GM23248 (cell line): ENCODE measurements around the gene PIP4P1. TPM values are rescaled to one million over a fixed set of nuclear protein-coding genes. Genes with fewer than 3 reads are reported as not detected.

Source experiments
- DNase-seq: peaks from one replicate; pipeline ENCODE4 v3.0.0-alpha.2; 2015
- H2AFZ ChIP-seq: fragments of 200-600 bp; sonication (generic); 2 replicates; pipeline ENCODE4 v1.6.1; 2016; ENCODE audit warnings: antibody characterized with exemption
- H3F3A ChIP-seq: fragments of 200-600 bp; sonication (generic); 2 replicates; pipeline ENCODE4 v1.6.1; 2016; ENCODE audit warnings: mild to moderate bottlenecking, antibody characterized with exemption, mixed run types; ENCODE audit not compliant: insufficient read depth
- H3K27ac ChIP-seq: fragments of 200-600 bp; sonication (generic); 2 replicates; pipeline ENCODE4 v1.5.1; 2016; ENCODE audit warnings: mild to moderate bottlenecking
- H3K27me3 ChIP-seq: fragments of 200-600 bp; sonication (generic); replicated peaks from 2 replicates; pipeline ENCODE4 v1.6.1; 2016; ENCODE audit warnings: mild to moderate bottlenecking; ENCODE audit not compliant: insufficient read depth
- H3K36me3 ChIP-seq: fragments of 200-600 bp; sonication (generic); 2 replicates; pipeline ENCODE4 v1.6.1; 2016; ENCODE audit warnings: low read depth, mild to moderate bottlenecking
- H3K4me1 ChIP-seq: fragments of 200-600 bp; sonication (generic); 2 replicates; pipeline ENCODE4 v1.6.1; 2016; ENCODE audit warnings: mild to moderate bottlenecking; ENCODE audit not compliant: insufficient read depth
- H3K4me2 ChIP-seq: fragments of 200-600 bp; sonication (generic); one replicate; pipeline ENCODE4 v1.6.1; 2016; ENCODE audit warnings: mild to moderate bottlenecking; ENCODE audit not compliant: unreplicated experiment
- H3K4me3 ChIP-seq: fragments of 200-600 bp; sonication (generic); 2 replicates; pipeline ENCODE4 v1.5.1; 2016; ENCODE audit warnings: mild to moderate bottlenecking
- H3K79me2 ChIP-seq: fragments of 200-600 bp; sonication (generic); 2 replicates; pipeline ENCODE4 v1.6.1; 2016; ENCODE audit warnings: mild to moderate bottlenecking; ENCODE audit not compliant: insufficient read depth
- H3K9ac ChIP-seq: fragments of 200-600 bp; sonication (generic); 2 replicates; pipeline ENCODE4 v1.6.1; 2016; ENCODE audit warnings: mild to moderate bottlenecking
- H3K9me2 ChIP-seq: fragments of 200-600 bp; sonication (generic); 2 replicates; pipeline ENCODE4 v1.6.1; 2016; ENCODE audit warnings: mixed run types, mild to moderate bottlenecking, moderate library complexity; ENCODE audit not compliant: insufficient read depth
- H3K9me3 ChIP-seq: fragments of 200-600 bp; sonication (generic); one replicate; pipeline ENCODE4 v1.6.1; 2017; ENCODE audit warnings: low read depth
- H4K20me1 ChIP-seq: fragments of 200-600 bp; sonication (generic); 2 replicates; pipeline ENCODE4 v1.6.0; 2016; ENCODE audit not compliant: insufficient read depth
- EZH2 ChIP-seq: fragments of 200-600 bp; sonication (generic); IDR thresholded peaks from 2 replicates; pipeline ENCODE4 v1.6.1; 2018; ENCODE audit warnings: antibody characterized with exemption, mild to moderate bottlenecking; ENCODE audit not compliant: insufficient read depth, poor library complexity, severe bottlenecking
- EZH2phosphoT487 ChIP-seq: fragments of 200-600 bp; sonication (generic); IDR thresholded peaks from 2 replicates; pipeline ENCODE4 v1.6.1; 2018; ENCODE audit warnings: antibody characterized with exemption, moderate library complexity, mild to moderate bottlenecking, low read depth; ENCODE audit not compliant: insufficient read depth
- WGBS, 2 experiments: methylation state at CpG; one replicate each; pipeline ENCODE4 v1.1.6; 2015 to 2017; ENCODE audit warnings: low lambda C conversion rate in 2 of 2, low coverage in 1 of 2; ENCODE audit errors: missing lambda C conversion rate in 2 of 2; 5-methylcytosine and 5-hydroxymethylcytosine counted together
- in situ Hi-C: fragments of 300-500 bp; cut with MboI; formaldehyde crosslinking; loops from 2 replicates; pipeline ENCODE4 v1.15.0; 2020
- polyA plus RNA-seq: library from polyadenylated mRNA; unstranded; fragments of >200 nt; fragmentation: Nextera tagmentation; extraction: Ambion mirVana; gene quantifications from 2 replicates; pipeline ENCODE4 v1.2.1, GENCODE V29; 2016
- total RNA-seq: library from RNA; depleted of rRNA; stranded (reverse); fragments of >200 nt; shearing (Covaris generic); gene quantifications from 2 replicates; pipeline ENCODE4 v1.2.3, GENCODE V29; 2014

Gene PIP4P1
- total and polyA plus RNA-seq, 2 experiments from 2014 or later = 18.6 to 21.6 TPM

DNA sequence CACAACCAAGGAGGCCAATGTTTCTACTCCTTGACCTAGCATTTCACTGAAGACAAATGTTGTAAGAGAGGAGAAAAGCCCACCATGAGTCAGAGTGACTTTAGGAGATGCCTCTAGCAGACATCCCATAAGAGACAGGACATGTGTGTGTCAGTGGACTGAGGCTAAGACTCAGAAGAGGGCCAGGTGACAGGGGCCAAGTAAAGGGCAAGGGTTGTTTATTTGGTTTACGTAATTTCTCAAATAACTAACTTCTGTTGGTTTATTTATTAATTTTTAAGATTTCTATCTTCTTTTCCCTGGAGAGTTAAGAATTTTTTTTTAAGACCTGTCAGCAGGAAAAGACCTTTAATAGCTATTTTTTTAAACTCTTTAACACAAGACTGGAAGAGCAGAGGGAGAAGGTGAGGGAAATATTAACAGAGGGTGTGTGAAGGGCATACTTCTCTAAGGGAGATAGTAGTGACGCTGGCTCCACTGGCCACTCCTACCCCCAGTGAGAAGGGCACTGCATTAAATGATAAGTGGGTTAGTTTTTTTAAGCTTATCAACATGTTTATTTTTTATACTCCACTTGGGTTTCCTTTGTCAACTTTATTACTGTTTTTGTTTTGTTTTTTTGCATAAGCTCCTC is 11.4 kb upstream of the PIP4P1 start:
- WGBS, 2 experiments = 98 to 100% methylated on average over 2 of the region's 2 CpGs
- peaks cover 55% of the 10 kb centered on the region for H3K79me2 ChIP-seq

DNA sequence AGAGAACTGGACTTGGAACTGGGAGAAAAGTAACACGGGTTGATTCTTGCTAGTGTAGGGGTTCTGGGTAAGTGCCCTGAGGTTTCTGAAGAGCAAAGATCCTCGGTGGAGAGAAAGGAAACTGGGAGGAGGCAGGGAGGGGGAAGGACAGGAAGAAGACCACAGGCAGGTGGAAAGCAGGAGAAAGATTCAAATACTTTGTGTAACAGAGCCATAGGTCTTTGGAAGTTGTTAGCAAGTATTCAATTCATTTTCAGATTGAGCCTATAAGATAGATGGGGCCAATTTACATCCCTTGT is 9.3 kb upstream of the PIP4P1 start:
- H3K9ac ChIP-seq = peak overlapping the region; percentile 94
- peaks cover 10% of the 10 kb centered on the region; the same call in 1 of the 2 replicates for H3F3A ChIP-seq
- TF ChIP-seq EZH2 (no peak), EZH2phosphoT487 (no peak)
- H3K9me3 ChIP-seq = no peaks in the 10 kb centered on the region
- peak overlapping the region; percentile 98 for H2AFZ ChIP-seq
- 3% methylated on average over 2 of the region's 2 CpGs for WGBS, 2 experiments
- no peaks in the 10 kb centered on the region for H3K4me1 ChIP-seq
- peak overlapping the region; percentile 93 for H3K4me3 ChIP-seq
- no peaks in the 10 kb centered on the region for H3K9me2 ChIP-seq
- in situ Hi-C loops = no loop called here
- H4K20me1 ChIP-seq = no peaks in the 10 kb centered on the region
- H3K27me3 ChIP-seq = no peaks in the 10 kb centered on the region
- H3K4me2 ChIP-seq = peak overlapping the region; percentile 95
- no peak for DNase-seq
- peak overlapping the region; percentile 85 for H3K27ac ChIP-seq
- H3K79me2 ChIP-seq = peaks cover 55% of the 10 kb centered on the region
- H3K36me3 ChIP-seq = peaks cover 24% of the 10 kb centered on the region

More for the DNA sequence above, 11.4 kb upstream of the PIP4P1 start:
- Histone ChIP-seq H3K27me3 (no peaks in the 10 kb centered on the region), H3K9me3 (no peaks in the 10 kb centered on the region), H3K9ac (no peak overlapping the region), H3K27ac (no peak overlapping the region), H3F3A (peaks cover 15% of the 10 kb centered on the region; the same call in 1 of the 2 replicates), H3K4me3 (no peak overlapping the region), H2AFZ (no peak overlapping the region), H4K20me1 (no peaks in the 10 kb centered on the region), H3K36me3 (peaks cover 24% of the 10 kb centered on the region), H3K4me2 (no peak overlapping the region), H3K9me2 (no peaks in the 10 kb centered on the region), H3K4me1 (no peaks in the 10 kb centered on the region; the same call in 1 of the 2 replicates)
- no peak for DNase-seq
- in situ Hi-C loops = no loop called here
- no peak for TF ChIP-seq EZH2
- TF ChIP-seq EZH2phosphoT487 = no peak

DNA sequence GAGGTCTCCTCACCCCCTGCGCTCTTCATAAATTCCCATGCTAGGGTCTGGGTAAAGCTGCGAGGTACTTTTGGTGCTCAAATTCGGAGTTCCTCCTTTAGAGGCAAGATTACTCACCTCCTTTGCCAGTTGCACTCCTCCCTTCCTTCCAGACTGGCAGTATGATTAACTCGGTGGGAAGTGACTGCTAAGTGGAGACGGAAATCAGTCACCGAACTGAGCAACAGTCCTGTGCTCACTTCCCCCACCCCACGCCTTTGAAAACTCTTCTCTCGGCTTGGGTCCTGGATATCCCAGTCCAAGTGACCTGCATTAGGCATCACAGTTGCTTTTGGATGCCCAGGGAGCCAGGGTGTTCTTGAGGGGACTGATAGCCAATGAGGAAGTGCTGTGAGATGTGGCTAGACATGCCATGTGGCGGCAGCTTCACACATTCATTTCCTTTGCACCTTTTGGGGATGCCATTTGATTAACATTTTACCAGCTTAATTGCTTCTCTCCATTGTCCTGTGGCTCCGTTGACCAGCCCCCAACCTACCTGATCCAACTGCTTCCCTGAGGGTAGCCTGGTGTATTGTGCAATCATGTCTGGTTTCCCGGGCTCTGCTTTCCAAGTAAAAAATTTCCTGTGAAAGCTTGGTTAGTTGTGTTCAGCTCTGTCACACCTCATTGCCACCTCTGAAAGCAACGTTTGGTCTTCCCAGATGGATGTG is 8.8 kb upstream of the PIP4P1 start:
- peak; percentile 91 for DNase-seq
- H3K4me2 ChIP-seq = peak overlapping the region; percentile 95
- H3K9me3 ChIP-seq = no peaks in the 10 kb centered on the region
- H3K9me2 ChIP-seq = no peaks in the 10 kb centered on the region
- H3K27ac ChIP-seq = peak overlapping the region; percentile 85
- peak overlapping the region; percentile 98 for H2AFZ ChIP-seq
- H3K27me3 ChIP-seq = no peaks in the 10 kb centered on the region
- no peaks in the 10 kb centered on the region for H3K4me1 ChIP-seq
- TF ChIP-seq EZH2 (no peak), EZH2phosphoT487 (no peak)
- 1 to 4% methylated on average over 12 of the region's 12 CpGs for WGBS, 2 experiments
- H3K79me2 ChIP-seq = peaks cover 54% of the 10 kb centered on the region
- H4K20me1 ChIP-seq = no peaks in the 10 kb centered on the region
- peaks cover 10% of the 10 kb centered on the region; the same call in 1 of the 2 replicates for H3F3A ChIP-seq
- in situ Hi-C loops = no loop called here
- peaks cover 19% of the 10 kb centered on the region for H3K36me3 ChIP-seq
- peak overlapping the region; percentile 94 for H3K9ac ChIP-seq
- H3K4me3 ChIP-seq = peak overlapping the region; percentile 93

DNA sequence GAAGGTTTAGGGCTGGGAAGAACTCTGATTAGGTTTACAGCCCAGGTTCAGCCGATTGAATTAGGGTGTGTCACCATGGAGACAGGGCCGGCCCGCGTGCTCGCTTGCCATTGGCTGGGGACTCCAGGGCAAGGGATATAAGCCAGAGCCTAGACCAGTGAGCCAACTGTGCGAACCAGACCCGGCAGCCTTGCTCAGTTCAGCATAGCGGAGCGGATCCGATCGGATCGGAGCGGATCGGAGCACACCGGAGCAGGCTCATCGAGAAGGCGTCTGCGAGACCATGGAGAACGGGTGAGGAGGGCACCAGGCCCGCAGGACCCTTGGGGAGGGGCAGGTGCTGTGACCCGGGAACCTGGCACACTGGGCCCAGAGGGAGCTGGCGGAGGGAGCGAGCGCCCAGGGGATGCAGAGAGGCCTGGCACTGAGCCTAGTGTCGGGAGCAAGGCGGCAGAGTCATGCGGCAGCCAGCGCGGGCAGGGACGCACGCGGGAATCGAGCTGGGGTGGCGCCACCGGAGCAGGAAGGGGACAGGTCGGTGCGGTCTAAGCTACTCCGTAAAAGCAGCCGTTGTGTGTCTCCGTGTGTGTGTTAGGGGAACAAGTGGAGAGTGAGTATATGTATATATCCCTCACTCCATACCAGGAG is 8.1 kb upstream of the PIP4P1 start, which contains the start of gene PNP:
Gene PNP, plus strand, starts transcription at position 165 of the 648 bp plus-strand sequence. Its CDS starts 119 bp downstream, at position 284.
- WGBS, 2 experiments = 1% methylated on average over 34 to 36 of the region's 40 CpGs
- Histone ChIP-seq H3K4me3 (peak within 1 kb of the TSS; percentile 93), H3K79me2 (peaks cover 47% of the 10 kb centered on the region), H3K9me3 (no peaks in the 10 kb centered on the region), H2AFZ (peak within 1 kb of the TSS; percentile 98), H4K20me1 (no peaks in the 10 kb centered on the region), H3K27me3 (no peaks in the 10 kb centered on the region), H3K9ac (peak within 1 kb of the TSS; percentile 94), H3K4me2 (peak within 1 kb of the TSS; percentile 95), H3K36me3 (peaks cover 14% of the 10 kb centered on the region), H3F3A (peaks cover 10% of the 10 kb centered on the region; the same call in 1 of the 2 replicates), H3K4me1 (no peaks in the 10 kb centered on the region), H3K27ac (peak within 1 kb of the TSS; percentile 85), H3K9me2 (no peaks in the 10 kb centered on the region)
- in situ Hi-C loops = no loop called here
- TF ChIP-seq EZH2 = no peak
- TF ChIP-seq EZH2phosphoT487 = no peak
- peak; percentile 95 for DNase-seq
